ENCODE data around the gene SELENOK. TPM values are rescaled to one million over a fixed set of nuclear protein-coding genes. Genes with fewer than 3 reads are reported as not detected.

Gene SELENOK
- total RNA-seq, 1 donor from 2014 or later = 76.6 TPM

DNA sequence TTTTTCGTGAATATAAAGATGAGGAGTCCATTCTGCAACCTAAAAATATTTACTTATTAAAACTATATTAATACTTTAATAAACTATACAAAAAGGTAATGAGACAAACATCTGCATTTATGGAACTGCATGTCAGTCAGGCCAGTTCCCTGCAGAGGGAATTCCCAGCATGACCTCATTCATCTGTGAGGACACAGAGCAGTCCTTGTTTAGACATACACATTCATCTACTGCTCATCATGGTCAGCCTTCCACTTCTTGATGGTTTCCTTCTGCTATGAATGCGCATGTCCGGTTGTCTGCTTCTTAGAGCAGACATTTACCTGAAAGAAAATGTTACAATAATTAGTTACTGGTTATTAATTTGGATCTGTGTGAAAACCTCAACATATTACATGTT, 6.4 kb downstream of the SELENOK start:
- Mint-ChIP-seq H3K4me3 (no peak overlapping the region), H3K27me3 (ENCODE audit: insufficient read depth, low read depth) (peaks cover 2% of the 10 kb centered on the region), H3K36me3 (peaks cover 9% of the 10 kb centered on the region), H3K4me1 (peaks cover 20% of the 10 kb centered on the region), H3K27ac (no peak overlapping the region), H3K9me3 (no peaks in the 10 kb centered on the region)
- no peak for DNase-seq (ENCODE audit: low spot score)
- no peak for TF ChIP-seq EZH2 (IDR thresholded peaks at IDR 0.05)
- TF ChIP-seq EZH2phosphoT487 (IDR thresholded peaks at IDR 0.05) = no peak
- TF ChIP-seq, protein P1, sequence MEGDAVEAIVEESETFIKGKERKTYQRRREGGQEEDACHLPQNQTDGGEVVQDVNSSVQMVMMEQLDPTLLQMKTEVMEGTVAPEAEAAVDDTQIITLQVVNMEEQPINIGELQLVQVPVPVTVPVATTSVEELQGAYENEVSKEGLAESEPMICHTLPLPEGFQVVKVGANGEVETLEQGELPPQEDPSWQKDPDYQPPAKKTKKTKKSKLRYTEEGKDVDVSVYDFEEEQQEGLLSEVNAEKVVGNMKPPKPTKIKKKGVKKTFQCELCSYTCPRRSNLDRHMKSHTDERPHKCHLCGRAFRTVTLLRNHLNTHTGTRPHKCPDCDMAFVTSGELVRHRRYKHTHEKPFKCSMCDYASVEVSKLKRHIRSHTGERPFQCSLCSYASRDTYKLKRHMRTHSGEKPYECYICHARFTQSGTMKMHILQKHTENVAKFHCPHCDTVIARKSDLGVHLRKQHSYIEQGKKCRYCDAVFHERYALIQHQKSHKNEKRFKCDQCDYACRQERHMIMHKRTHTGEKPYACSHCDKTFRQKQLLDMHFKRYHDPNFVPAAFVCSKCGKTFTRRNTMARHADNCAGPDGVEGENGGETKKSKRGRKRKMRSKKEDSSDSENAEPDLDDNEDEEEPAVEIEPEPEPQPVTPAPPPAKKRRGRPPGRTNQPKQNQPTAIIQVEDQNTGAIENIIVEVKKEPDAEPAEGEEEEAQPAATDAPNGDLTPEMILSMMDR (IDR thresholded peaks at IDR 0.05) = no peak
- Histone ChIP-seq H3K9me3 (ENCODE audit: low read depth) (no peaks in the 10 kb centered on the region), H3K4me2 (no peak overlapping the region), H3K36me3 (peaks cover 5% of the 10 kb centered on the region), H3K4me3 (no peak overlapping the region), H3K27me3 (no peaks in the 10 kb centered on the region), H3K79me2 (ENCODE audit: low read depth) (peaks cover 51% of the 10 kb centered on the region), H3K4me1 (peaks cover 11% of the 10 kb centered on the region), H3F3A (ENCODE audit: low read depth) (peaks cover 13% of the 10 kb centered on the region), H4K20me1 (ENCODE audit: low read depth) (peaks cover 17% of the 10 kb centered on the region), H3K9ac (no peak overlapping the region), H2AFZ (replicated peaks) (no peak overlapping the region), H3K27ac (no peak overlapping the region)

DNA sequence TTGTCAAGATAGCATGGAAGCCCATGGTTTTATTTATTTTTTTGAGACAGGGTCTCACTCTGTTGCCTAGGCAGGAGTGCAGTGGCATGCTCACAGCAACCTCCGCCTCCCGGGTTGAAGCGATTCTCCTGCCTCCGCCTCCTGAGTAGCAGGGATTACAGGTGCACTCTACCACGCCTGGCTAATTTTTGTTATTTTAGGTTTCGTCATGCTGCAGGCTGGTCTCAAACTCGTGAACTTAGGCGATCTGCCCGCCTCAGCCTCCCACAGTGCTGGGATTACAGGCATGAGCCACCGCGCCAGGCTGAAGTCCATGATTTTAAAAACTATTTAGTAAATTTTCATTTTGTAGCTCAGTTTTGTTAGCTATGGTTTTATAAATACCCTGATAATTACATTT, 7.0 kb downstream of the SELENOK start:
- Histone ChIP-seq H3K27ac (no peak overlapping the region), H3K9me3 (ENCODE audit: low read depth) (no peaks in the 10 kb centered on the region), H4K20me1 (ENCODE audit: low read depth) (peaks cover 11% of the 10 kb centered on the region), H3F3A (ENCODE audit: low read depth) (peaks cover 13% of the 10 kb centered on the region), H3K79me2 (ENCODE audit: low read depth) (peaks cover 50% of the 10 kb centered on the region), H3K36me3 (peaks cover 5% of the 10 kb centered on the region), H3K4me1 (peaks cover 10% of the 10 kb centered on the region), H3K9ac (no peak overlapping the region), H3K4me2 (no peak overlapping the region), H3K27me3 (no peaks in the 10 kb centered on the region), H3K4me3 (no peak overlapping the region), H2AFZ (replicated peaks) (no peak overlapping the region)
- Mint-ChIP-seq H3K27ac (no peak overlapping the region), H3K27me3 (ENCODE audit: insufficient read depth, low read depth) (peaks cover 2% of the 10 kb centered on the region), H3K4me3 (no peak overlapping the region), H3K9me3 (no peaks in the 10 kb centered on the region), H3K4me1 (peaks cover 15% of the 10 kb centered on the region), H3K36me3 (peaks cover 12% of the 10 kb centered on the region)
- DNase-seq (ENCODE audit: low spot score) = no peak
- TF ChIP-seq, protein P1 (IDR thresholded peaks at IDR 0.05) = no peak
- TF ChIP-seq EZH2phosphoT487 (IDR thresholded peaks at IDR 0.05) = no peak
- TF ChIP-seq EZH2 (IDR thresholded peaks at IDR 0.05) = no peak

DNA sequence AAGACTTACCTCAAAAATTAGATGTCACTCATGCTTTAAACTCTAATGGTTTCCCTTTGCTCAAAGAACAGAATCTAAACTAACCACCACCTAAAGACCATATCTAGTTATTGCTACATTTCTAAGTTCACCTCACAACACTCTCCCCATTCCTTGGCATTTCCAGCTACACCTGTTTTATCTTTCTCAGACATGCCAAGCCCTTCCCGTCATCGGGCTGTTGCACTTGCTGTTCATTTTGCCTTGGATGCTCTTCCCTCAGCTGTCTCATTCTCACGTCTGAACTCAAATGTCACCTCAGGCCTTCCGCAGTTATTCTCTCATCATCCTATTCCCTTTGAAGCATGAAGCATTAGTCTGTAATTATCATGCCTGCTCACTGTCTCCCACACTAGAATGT, 8.7 kb downstream of the SELENOK start:
- no peaks in the 10 kb centered on the region for H3K9me3 ChIP-seq (ENCODE audit: low read depth)
- H3K36me3 ChIP-seq = peaks cover 19% of the 10 kb centered on the region
- peaks cover 2% of the 10 kb centered on the region for H3K27me3 Mint-ChIP-seq (ENCODE audit: insufficient read depth, low read depth)
- peaks cover 35% of the 10 kb centered on the region for H3K79me2 ChIP-seq (ENCODE audit: low read depth)
- peaks cover 10% of the 10 kb centered on the region for H3K4me1 ChIP-seq
- no peak overlapping the region for H2AFZ ChIP-seq (replicated peaks)
- TF ChIP-seq EZH2phosphoT487 (IDR thresholded peaks at IDR 0.05) (no peak), EZH2 (IDR thresholded peaks at IDR 0.05) (no peak)
- TF ChIP-seq, protein P1 (IDR thresholded peaks at IDR 0.05) = no peak
- H3K4me3 ChIP-seq = no peak overlapping the region
- DNase-seq (ENCODE audit: low spot score) = no peak
- H3F3A ChIP-seq (ENCODE audit: low read depth) = peaks cover 13% of the 10 kb centered on the region
- H3K27ac Mint-ChIP-seq = no peak overlapping the region
- peaks cover 13% of the 10 kb centered on the region for H3K36me3 Mint-ChIP-seq
- no peak overlapping the region for H3K27ac ChIP-seq
- H3K27me3 ChIP-seq = no peaks in the 10 kb centered on the region
- peak overlapping the region; percentile 98 for H3K4me3 Mint-ChIP-seq
- no peak overlapping the region for H3K4me2 ChIP-seq
- peaks cover 15% of the 10 kb centered on the region for H3K4me1 Mint-ChIP-seq
- H4K20me1 ChIP-seq (ENCODE audit: low read depth) = peaks cover 5% of the 10 kb centered on the region
- H3K9me3 Mint-ChIP-seq = no peaks in the 10 kb centered on the region
- no peak overlapping the region for H3K9ac ChIP-seq
